ENCODE measurements around the gene SLC17A2. TPM values are rescaled to one million over a fixed set of nuclear protein-coding genes. Genes with fewer than 3 reads are reported as not detected.

Gene SLC17A2
- total and polyA plus RNA-seq, 2 of the 4 experiments (the other 2 are of a cell fraction): not detected

- no peaks in the 10 kb centered on the region for H3K79me1 ChIP-seq (ENCODE audit: low read depth in 1 of 2, low read length in 2 of 2)
- CTCF ChIA-PET: no interaction called here
- no peak overlapping the region for H3K23ac ChIP-seq (ENCODE audit: low read depth, low read length)
These were observed 12.3 kb downstream of the SLC17A2 start for GRCh38 chr6:25918083-25918683.

More at GRCh38 chr6:25918083-25918683, 12.3 kb downstream of the SLC17A2 start:
- Histone ChIP-seq H2AK9ac (replicated peaks; ENCODE audit: low read depth, low read length, poor library complexity) (no peak overlapping the region), H2BK20ac (ENCODE audit: low read depth, low read length) (no peak overlapping the region), H3K9me3 (ENCODE audit: control insufficient read depth, insufficient read depth, low read length) (no peaks in the 10 kb centered on the region), H4K91ac (ENCODE audit: insufficient read depth, low read depth, low read length) (no peak overlapping the region), H2BK120ac (ENCODE audit: low read depth, low read length) (no peak overlapping the region), H4K5ac (ENCODE audit: low read depth, low read length) (no peak overlapping the region), H2AFZ (replicated peaks; ENCODE audit: low read length, poor library complexity) (no peak overlapping the region), H3K4me2 (ENCODE audit: low read depth, low read length) (no peak overlapping the region), H2AK5ac (ENCODE audit: low read depth, low read length) (no peak overlapping the region), H3K27me3 (ENCODE audit: control insufficient read depth, insufficient read depth, low read length) (no peaks in the 10 kb centered on the region), H3K9me1 (ENCODE audit: insufficient read depth, low read length) (no peaks in the 10 kb centered on the region), H3K4me1 (ENCODE audit: control insufficient read depth, insufficient read depth, low read length) (no peaks in the 10 kb centered on the region), H3K14ac (replicated peaks; ENCODE audit: low read depth, low read length) (no peak overlapping the region), H3K36me3 (ENCODE audit: control insufficient read depth, insufficient read depth, low read length) (no peaks in the 10 kb centered on the region), H3K27ac (ENCODE audit: insufficient read depth, low read length) (no peak overlapping the region), H2BK15ac (ENCODE audit: low read depth, low read length) (no peak overlapping the region), H3K56ac (ENCODE audit: extremely low read depth, insufficient read depth, low read length) (no peak overlapping the region), H3K4me3 (ENCODE audit: insufficient read depth, low read depth, low read length) (no peak overlapping the region), H4K8ac (ENCODE audit: low read depth in 2 of 2, low read length in 2 of 2) (no peak overlapping the region), H3K9ac (ENCODE audit: low read depth, low read length) (no peak overlapping the region), H3K18ac (ENCODE audit: low read depth, low read length) (no peak overlapping the region), H4K20me1 (ENCODE audit: insufficient read depth, low read length) (no peaks in the 10 kb centered on the region), H3K4ac (ENCODE audit: low read depth, low read length) (no peak overlapping the region), H2BK5ac (ENCODE audit: low read depth, low read length, poor library complexity, severe bottlenecking) (no peak overlapping the region)
- no TSS peak for BruUV-seq (replicated peaks)
- TF ChIP-seq NFE2L2 (IDR thresholded peaks at IDR 0.05; ENCODE audit: low read depth, low read length) (no peak), CEBPB (IDR thresholded peaks at IDR 0.05; ENCODE audit: low read depth, low read length) (no peak), MXI1 (IDR thresholded peaks at IDR 0.05; ENCODE audit: borderline replicate concordance, low read depth, low read length) (no peak), SMC3 (IDR thresholded peaks at IDR 0.05; ENCODE audit: low read depth, low read length) (no peak), MAZ (IDR thresholded peaks at IDR 0.05; ENCODE audit: borderline replicate concordance, low read depth, low read length) (no peak), POLR2A (IDR thresholded peaks at IDR 0.05; ENCODE audit: low read depth, low read length) (no peak), MAFK (IDR thresholded peaks at IDR 0.05; ENCODE audit: low read depth, low read length) (no peak), RCOR1 (IDR thresholded peaks at IDR 0.05; ENCODE audit: insufficient replicate concordance, low read length) (no peak), CTCF (conservative IDR thresholded peaks at IDR 0.05; ENCODE audit: low read depth, low read length) (no peak), RAD21 (IDR thresholded peaks at IDR 0.05; ENCODE audit: low read length) (no peak)
- TF ChIP-seq, protein P1, sequence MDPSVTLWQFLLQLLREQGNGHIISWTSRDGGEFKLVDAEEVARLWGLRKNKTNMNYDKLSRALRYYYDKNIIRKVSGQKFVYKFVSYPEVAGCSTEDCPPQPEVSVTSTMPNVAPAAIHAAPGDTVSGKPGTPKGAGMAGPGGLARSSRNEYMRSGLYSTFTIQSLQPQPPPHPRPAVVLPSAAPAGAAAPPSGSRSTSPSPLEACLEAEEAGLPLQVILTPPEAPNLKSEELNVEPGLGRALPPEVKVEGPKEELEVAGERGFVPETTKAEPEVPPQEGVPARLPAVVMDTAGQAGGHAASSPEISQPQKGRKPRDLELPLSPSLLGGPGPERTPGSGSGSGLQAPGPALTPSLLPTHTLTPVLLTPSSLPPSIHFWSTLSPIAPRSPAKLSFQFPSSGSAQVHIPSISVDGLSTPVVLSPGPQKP (IDR thresholded peaks at IDR 0.05; ENCODE audit: borderline replicate concordance, low read depth, low read length): no peak
- no peak for ATAC-seq (ENCODE audit: low read depth)
- intact Hi-C loops (cut with micrococcal nuclease): no loop called here
- no peak for DNase-seq
- POLR2A ChIA-PET (ENCODE audit: unreplicated experiment): no interaction called here
- in situ Hi-C loops (cut with MboI; ENCODE audit: low sequenced_read_pairs): no loop called here
- dilution Hi-C loops (cut with HindIII; ENCODE audit: low sequenced_read_pairs, unreplicated experiment): no loop called here
- no CpG with 5 or more reads among the region's 5 CpGs for WGBS, 2 experiments (ENCODE audit: extremely low coverage in 2 of 2, insufficient read length in 1 of 2)

Measured in IMR-90 (cell line).